Activated CD4-positive, alpha-beta memory T cell treated with anti-CD3 and anti-CD28 coated beads for 36 hours (primary cell): Measurements from ENCODE around the gene CPSF2. TPM values are rescaled to one million over a fixed set of nuclear protein-coding genes. Genes with fewer than 3 reads are reported as not detected.
A peak's percentile ranks its signal among the peaks of the same experiment; 100 is the strongest.

Experiments
- CTCF ChIA-PET: fragments of 350-600 bp; sonication (Branson Sonifier 250); formaldehyde crosslinking; loops from one replicate; lab custom pipeline; 2021; ENCODE audit warnings: antibody characterized with exemption, inconsistent platforms; lab: Charles Lee
- POLR2A ChIA-PET: fragments of 350-600 bp; sonication (Branson Sonifier 250); formaldehyde crosslinking; loops from one replicate; lab custom pipeline; 2021; ENCODE audit warnings: antibody characterized with exemption; lab: Charles Lee
- DNase-seq: peaks from one replicate; pipeline ENCODE4 v3.0.0-alpha.2; 2020
- H3K27ac Mint-ChIP-seq: one replicate; pipeline ENCODE4 v1.8.0; 2021; ENCODE audit warnings: mixed read lengths
- H3K27me3 Mint-ChIP-seq: one replicate; pipeline ENCODE4 v1.8.0; 2021; ENCODE audit warnings: mixed read lengths
- H3K36me3 Mint-ChIP-seq: one replicate; pipeline ENCODE4 v1.8.0; 2021; ENCODE audit warnings: mixed read lengths
- H3K4me1 Mint-ChIP-seq: one replicate; pipeline ENCODE4 v1.8.0; 2021; ENCODE audit warnings: low read depth, mixed read lengths
- H3K4me3 Mint-ChIP-seq: one replicate; pipeline ENCODE4 v1.8.0; 2021; ENCODE audit warnings: mild to moderate bottlenecking, mixed read lengths
- H3K9me3 Mint-ChIP-seq: one replicate; pipeline ENCODE4 v1.8.0; 2021; ENCODE audit warnings: mixed read lengths
- intact Hi-C: fragments of 100-400 bp; cut with micrococcal nuclease; formaldehyde crosslinking; loops from one replicate; pipeline ENCODE4 v1.15.1; 2023
- total RNA-seq, 2 experiments: library from RNA; stranded (reverse); gene quantifications; one replicate each; pipeline ENCODE4 v1.2.3, GENCODE V29; 2021

Gene CPSF2
- 100 to 1,000 TPM; 100 to 105 TPM for total RNA-seq

DNA sequence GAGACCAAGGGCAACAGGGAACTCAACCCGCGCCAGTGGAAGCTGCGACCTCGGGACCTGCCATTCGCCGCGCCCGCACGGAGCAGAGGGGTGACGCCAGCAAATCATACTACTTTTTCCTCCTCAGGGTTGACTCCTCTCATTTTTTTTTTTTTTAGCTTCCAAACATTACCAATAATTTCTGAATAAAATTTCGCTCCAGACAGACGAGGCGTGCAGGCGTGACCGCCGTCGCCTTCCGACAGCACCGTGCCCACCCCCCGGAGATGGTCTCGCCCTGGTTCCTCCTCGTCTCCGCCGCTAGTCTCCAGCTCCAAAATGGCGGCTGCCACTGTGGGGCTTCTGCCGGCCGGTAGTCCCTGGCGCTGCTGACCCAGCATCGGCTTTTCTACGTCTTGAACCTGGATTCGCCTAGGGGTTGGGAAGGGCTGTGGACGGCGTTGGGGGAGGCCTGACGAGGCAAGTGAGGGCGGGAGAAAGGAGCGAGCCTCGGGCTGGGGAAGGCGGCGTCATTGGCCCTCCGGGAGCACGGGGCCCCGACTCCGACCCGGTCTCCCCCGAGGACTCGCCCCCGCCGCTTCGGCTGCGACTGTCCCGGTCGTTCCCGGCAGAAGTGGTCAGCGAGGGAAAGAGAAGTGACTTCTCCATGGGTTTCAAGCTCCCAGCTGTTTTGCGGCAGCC, at the start of gene CPSF2, which contains the start of gene NDUFB1:
Gene CPSF2, plus strand, starts transcription at position 300 of the 681 bp plus-strand sequence. CDS start 9,016 bp downstream, outside the sequence.
Gene NDUFB1, minus strand, starts transcription at position 37 of the 681 bp plus-strand sequence. CDS start 4,069 bp downstream, outside the sequence.
- Mint-ChIP-seq H3K27ac (peak within 1 kb of the TSS; percentile 97), H3K36me3 (peaks cover 22% of the 10 kb centered on the region), H3K9me3 (no peaks in the 10 kb centered on the region), H3K4me1 (peaks cover 27% of the 10 kb centered on the region), H3K4me3 (peak within 1 kb of the TSS; percentile 94), H3K27me3 (no peaks in the 10 kb centered on the region)
- peak; percentile 88 for DNase-seq
- intact Hi-C loops, result loop anchor here (1.0 to 10.0 kb wide), 4 partner anchors 15 to 612 kb away; partner anchors contain the start of genes ATXN3, PPP4R3A and TRIP11
- POLR2A ChIA-PET, result interaction anchor here (0.8 to 5.3 kb wide), 7 partner anchors 10 to 612 kb away, joined by 3 to 52 read pairs (median 4); partner anchors contain the start of genes ATXN3, PPP4R3A and TRIP11
- CTCF ChIA-PET, result interaction anchor here (0.7 to 11.5 kb wide), 6 partner anchors 10 to 81 kb away, joined by 4 to 132 read pairs (median 4); partner anchors contain the start of gene ATXN3

DNA sequence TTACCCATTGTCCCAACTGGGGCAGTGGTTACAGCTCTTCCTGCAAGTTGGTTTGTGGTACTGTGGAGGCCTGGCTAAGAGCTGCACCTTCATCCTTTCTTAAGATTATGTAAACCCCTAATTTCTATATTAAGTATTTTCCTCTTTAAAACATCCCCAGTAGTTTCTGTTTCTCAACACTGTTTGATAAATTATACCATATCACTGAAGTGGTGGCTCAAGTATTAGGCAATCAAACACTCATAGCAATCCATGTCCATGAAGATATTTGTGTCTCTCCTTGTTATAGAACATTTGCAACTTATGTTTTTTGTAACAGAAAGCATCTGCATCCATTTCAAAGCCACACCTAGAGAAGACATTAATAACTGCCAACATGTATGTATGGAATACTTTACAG, 47.2 kb upstream of the CPSF2 start:
- ChIA-PET CTCF (no interaction called here), POLR2A (no interaction called here)
- Mint-ChIP-seq H3K9me3 (no peaks in the 10 kb centered on the region), H3K4me3 (no peak overlapping the region), H3K4me1 (no peaks in the 10 kb centered on the region), H3K27ac (no peak overlapping the region), H3K27me3 (no peaks in the 10 kb centered on the region), H3K36me3 (peaks cover 7% of the 10 kb centered on the region)
- DNase-seq, result no peak
- intact Hi-C loops, result no loop called here

DNA sequence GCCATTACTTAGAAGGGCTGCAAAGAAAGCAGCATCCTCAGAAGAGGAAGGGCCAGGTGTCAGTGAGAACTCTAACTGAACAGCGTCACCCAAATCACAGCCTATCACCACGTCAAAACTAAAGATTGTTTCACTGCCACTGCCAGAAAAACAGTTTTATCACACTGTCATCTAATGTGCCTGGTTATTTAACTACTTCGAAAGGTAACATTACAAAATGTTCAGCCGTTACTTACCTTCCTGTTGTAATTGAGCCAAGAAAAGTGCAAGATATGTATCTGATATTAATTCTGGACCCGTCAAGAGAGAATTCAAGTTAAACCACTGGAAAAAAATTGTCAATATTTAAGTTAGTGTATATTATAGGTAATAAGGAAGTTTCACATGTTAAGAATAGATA, 33.3 kb upstream of the CPSF2 start:
- Mint-ChIP-seq H3K4me3 (no peak overlapping the region), H3K27ac (no peak overlapping the region), H3K27me3 (no peaks in the 10 kb centered on the region), H3K36me3 (peaks cover 26% of the 10 kb centered on the region), H3K4me1 (no peaks in the 10 kb centered on the region), H3K9me3 (no peaks in the 10 kb centered on the region)
- ChIA-PET POLR2A (no interaction called here), CTCF (interaction anchor here (1.0 to 2.8 kb wide), 2 partner anchors 18 to 91 kb away, joined by 3 to 10 read pairs; partner anchors contain the start of gene ATXN3)
- intact Hi-C loops, result no loop called here
- DNase-seq, result no peak

DNA sequence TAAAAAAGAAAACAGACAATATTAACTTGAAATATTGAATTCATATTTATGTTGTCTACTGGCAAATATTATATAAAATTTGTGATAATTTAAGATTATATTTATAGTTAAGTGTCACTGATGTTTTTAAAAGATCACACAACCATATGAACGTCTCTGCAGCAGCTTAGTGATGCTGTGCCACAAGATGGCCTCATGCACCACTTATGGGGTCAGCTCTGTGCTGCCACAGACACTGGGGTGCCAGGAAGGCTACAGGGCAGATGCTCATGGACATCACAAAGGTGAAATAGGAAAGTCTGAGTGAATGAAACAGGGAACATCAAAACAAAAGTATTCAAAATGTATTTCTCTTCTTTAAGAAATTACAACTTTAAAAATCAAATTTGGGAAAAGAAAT, 28.4 kb upstream of the CPSF2 start:
- no peak overlapping the region for H3K27ac Mint-ChIP-seq
- no peak overlapping the region for H3K4me3 Mint-ChIP-seq
- peaks cover 22% of the 10 kb centered on the region for H3K36me3 Mint-ChIP-seq
- DNase-seq, result peak; percentile 13
- intact Hi-C loops, result no loop called here
- ChIA-PET POLR2A (no interaction called here), CTCF (interaction anchor here (0.6 to 0.7 kb wide), 2 partner anchors 13 to 597 kb away, joined by 3 read pairs; partner anchors contain the start of gene ATXN3)
- no peaks in the 10 kb centered on the region for H3K4me1 Mint-ChIP-seq
- no peaks in the 10 kb centered on the region for H3K27me3 Mint-ChIP-seq
- H3K9me3 Mint-ChIP-seq, result no peaks in the 10 kb centered on the region

DNA sequence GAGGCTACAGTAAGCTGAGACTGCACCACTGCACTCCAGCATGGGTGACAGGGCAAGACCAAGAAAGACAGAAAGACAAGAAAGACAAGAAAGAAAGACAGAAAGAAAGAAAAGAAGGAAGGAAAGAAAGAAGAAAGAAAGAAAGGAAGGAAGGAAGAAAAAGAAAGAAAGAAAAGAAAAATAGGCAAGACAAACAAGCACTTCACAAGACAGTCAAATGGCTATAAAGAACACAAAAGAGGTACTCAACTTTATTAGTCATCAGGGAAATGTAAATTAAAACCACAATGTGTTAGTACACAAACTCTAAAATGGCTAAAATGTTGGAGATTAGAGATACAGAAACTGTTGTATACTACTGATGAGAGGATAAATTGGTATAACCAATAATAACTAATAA, 22.0 kb upstream of the CPSF2 start:
- CTCF ChIA-PET, result interaction anchor here (0.9 to 1.1 kb wide), 2 partner anchors 16 to 18 kb away, joined by 3 read pairs; no protein-coding TSS in a partner anchor
- Mint-ChIP-seq H3K4me3 (no peak overlapping the region), H3K27ac (no peak overlapping the region), H3K27me3 (no peaks in the 10 kb centered on the region), H3K4me1 (peaks cover 27% of the 10 kb centered on the region), H3K36me3 (peaks cover 5% of the 10 kb centered on the region), H3K9me3 (no peaks in the 10 kb centered on the region)
- intact Hi-C loops, result no loop called here
- no peak for DNase-seq
- POLR2A ChIA-PET, result interaction anchor here (0.6 kb wide), 1 partner anchor 17 kb away, joined by 4 read pairs; no protein-coding TSS in a partner anchor

DNA sequence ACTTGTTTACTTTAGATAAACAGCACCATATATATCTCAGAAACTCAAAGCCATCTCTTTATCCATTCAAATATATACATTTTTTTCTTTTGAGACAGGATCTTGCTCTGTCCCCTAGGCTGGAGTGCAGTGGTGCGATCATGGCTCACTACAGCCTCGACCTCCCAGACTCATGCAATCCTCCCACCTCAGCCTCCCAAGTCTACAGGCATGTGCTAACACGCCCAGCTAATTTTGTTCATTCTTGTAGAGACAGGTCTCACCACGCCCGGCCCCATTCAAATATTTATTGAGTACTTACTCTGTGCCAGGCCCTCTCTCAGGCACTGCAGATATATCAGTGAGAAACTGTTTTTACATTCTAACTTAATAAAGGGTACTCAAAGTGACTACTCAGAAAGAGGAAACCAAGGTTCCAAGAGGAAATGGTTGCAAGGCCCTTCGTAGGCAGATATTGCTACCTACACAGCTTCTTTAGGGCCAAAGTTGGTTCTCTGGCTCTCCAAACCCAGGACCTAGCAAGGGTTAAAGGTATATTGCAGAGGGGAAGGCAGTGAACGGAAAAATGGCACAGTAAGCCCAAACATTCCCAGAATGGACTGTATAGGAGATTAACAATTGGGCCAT, 18.3 kb upstream of the CPSF2 start:
- Mint-ChIP-seq H3K27me3 (no peaks in the 10 kb centered on the region), H3K9me3 (no peaks in the 10 kb centered on the region), H3K36me3 (no peaks in the 10 kb centered on the region), H3K4me1 (peaks cover 47% of the 10 kb centered on the region), H3K4me3 (no peak overlapping the region), H3K27ac (no peak overlapping the region)
- ChIA-PET CTCF (interaction anchor here (0.9 kb wide), 1 partner anchor 18 kb away, joined by 4 read pairs; the partner anchor contains the start of genes CPSF2 and NDUFB1), POLR2A (interaction anchor here (0.9 kb wide), 1 partner anchor 63 kb away, joined by 3 read pairs; the partner anchor contains the start of gene TRIP11)
- intact Hi-C loops, result no loop called here
- no peak for DNase-seq

DNA sequence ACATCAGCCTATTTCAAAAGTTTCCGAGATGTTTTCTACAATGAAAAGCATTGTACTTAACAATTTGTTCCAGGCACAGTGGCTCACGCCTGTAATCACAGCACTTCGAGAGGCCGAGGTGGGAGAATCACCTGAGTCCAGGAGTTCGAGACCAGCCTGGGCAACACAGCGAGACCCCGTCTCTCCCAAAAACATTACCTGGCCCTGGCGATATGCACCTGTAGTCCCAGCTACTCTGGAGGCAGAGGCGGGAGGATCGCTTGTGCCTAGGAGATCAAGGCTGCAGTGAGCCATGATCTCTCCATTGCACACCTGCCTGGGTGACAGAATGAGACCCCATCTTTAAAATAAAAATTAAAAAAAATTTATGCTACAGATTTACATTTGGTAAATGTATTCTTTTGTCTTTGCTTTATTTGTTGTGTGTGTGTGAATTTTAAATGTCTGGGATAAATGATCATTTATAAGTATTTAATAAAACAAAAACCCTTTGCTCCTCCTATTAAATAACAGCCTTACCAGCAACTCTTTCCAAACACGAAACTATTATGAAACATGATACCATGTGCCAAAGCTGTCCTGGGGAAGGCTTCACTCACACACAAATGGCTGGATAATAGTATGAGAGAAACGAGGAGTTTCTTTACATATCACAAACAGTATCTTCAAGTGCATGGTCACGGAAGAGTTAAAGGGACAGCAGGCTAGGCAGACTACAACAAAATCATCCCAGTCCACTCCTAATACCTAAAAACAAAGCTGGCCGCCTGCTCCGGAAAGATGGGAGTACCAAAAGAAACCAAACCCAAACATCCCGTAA, 16.5 kb upstream of the CPSF2 start:
- no peaks in the 10 kb centered on the region for H3K27me3 Mint-ChIP-seq
- CTCF ChIA-PET, result interaction anchor here (0.7 to 4.6 kb wide), 8 partner anchors 7 to 732 kb away, joined by 3 to 132 read pairs (median 5); partner anchors contain the start of genes CPSF2 and NDUFB1

DNA sequence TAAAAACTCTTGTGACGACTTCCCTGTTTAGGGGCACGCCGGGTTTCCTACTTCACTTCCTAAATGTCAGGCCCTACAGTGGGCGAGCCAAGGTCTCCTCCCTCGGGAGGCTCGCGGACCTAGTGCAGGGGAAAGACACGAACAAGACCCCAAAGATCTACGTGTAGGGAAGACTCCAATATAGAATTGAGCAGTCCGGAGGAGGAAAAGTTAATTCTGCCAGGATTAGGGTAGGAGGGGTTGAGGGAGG, 16.0 kb upstream of the CPSF2 start:
- no peaks in the 10 kb centered on the region for H3K9me3 Mint-ChIP-seq
- POLR2A ChIA-PET, result interaction anchor here (1.3 to 3.8 kb wide), 3 partner anchors 15 to 66 kb away, joined by 3 to 52 read pairs (median 15); partner anchors contain the start of genes CPSF2, NDUFB1 and TRIP11

More for the DNA sequence above, 16.5 kb upstream of the CPSF2 start:
- Mint-ChIP-seq H3K36me3 (no peaks in the 10 kb centered on the region), H3K4me3 (peak overlapping the region; percentile 93), H3K4me1 (peaks cover 45% of the 10 kb centered on the region), H3K27ac (peak overlapping the region; percentile 78), H3K9me3 (no peaks in the 10 kb centered on the region)
- intact Hi-C loops, result no loop called here
- POLR2A ChIA-PET, result interaction anchor here (2.3 to 3.8 kb wide), 2 partner anchors 15 to 65 kb away, joined by 15 to 52 read pairs; partner anchors contain the start of genes CPSF2, NDUFB1 and TRIP11
- DNase-seq, result no peak

DNA sequence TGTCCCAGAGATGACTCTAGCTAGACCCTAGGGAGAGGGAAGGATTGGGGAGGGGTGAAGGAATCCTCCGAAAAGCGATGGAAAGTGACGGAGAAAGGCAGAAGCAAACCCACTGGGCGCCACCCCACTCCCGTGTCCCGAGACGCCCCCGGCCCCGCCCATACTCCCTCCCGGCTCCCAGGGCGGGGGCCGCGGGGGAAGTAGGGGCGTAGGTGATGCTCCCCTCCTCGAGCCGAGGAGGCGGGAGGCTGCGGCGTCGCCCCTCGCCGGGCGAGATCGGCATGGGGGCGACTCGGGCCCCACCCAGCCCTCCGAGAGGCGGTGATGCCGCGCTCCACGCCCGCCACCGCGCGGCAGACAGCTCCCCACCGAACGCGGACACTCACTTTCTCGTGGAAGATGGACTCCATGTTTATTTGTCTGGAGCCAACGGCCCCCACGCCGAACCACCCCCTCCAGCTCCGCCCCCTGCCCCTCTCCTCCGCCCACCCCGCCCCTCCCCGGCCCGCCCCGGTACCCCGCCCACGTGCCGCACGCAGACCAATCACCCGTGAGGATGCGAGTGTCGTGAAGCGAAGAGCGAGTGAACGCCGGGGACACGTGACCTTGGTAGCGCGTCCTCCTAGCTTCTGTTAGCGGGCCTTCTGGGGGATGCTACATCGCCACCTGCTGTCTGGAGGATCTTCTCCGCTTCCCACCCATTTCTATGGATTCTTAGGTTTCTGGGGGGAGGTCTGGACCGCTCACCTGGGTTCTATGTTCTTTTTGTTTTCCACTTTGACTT, 15.4 kb upstream of the CPSF2 start, which contains the start of gene ATXN3:
Gene ATXN3, minus strand, starts transcription at position 440 of the 784 bp plus-strand sequence. Its CDS starts 30 bp downstream, at position 410.
- Mint-ChIP-seq H3K9me3 (no peaks in the 10 kb centered on the region), H3K36me3 (no peaks in the 10 kb centered on the region), H3K4me1 (peaks cover 42% of the 10 kb centered on the region), H3K27me3 (no peaks in the 10 kb centered on the region), H3K4me3 (peak within 1 kb of the TSS; percentile 93), H3K27ac (peak within 1 kb of the TSS; percentile 78)
- DNase-seq, result peak; percentile 97
- CTCF ChIA-PET, result interaction anchor here (0.7 to 4.6 kb wide), 16 partner anchors 9 to 733 kb away, joined by 3 to 132 read pairs (median 4); partner anchors contain the start of genes CPSF2, NDUFB1 and TRIP11
- POLR2A ChIA-PET, result interaction anchor here (1.3 to 3.8 kb wide), 4 partner anchors 10 to 66 kb away, joined by 3 to 52 read pairs (median 10); partner anchors contain the start of genes CPSF2, NDUFB1 and TRIP11
- intact Hi-C loops, result loop anchor here (1.0 to 2.0 kb wide), 2 partner anchors 14 to 66 kb away; partner anchors contain the start of genes CPSF2, NDUFB1 and TRIP11

More for the DNA sequence above, 16.0 kb upstream of the CPSF2 start:
- intact Hi-C loops, result loop anchor here (1.0 to 2.0 kb wide), 2 partner anchors 15 to 66 kb away; partner anchors contain the start of genes CPSF2, NDUFB1 and TRIP11
- Mint-ChIP-seq H3K4me1 (peaks cover 42% of the 10 kb centered on the region), H3K27ac (peak overlapping the region; percentile 78), H3K27me3 (no peaks in the 10 kb centered on the region), H3K36me3 (no peaks in the 10 kb centered on the region), H3K4me3 (peak overlapping the region; percentile 93)
- peak; percentile 34 for DNase-seq
- CTCF ChIA-PET, result interaction anchor here (0.7 to 4.6 kb wide), 9 partner anchors 8 to 732 kb away, joined by 3 to 132 read pairs (median 8); partner anchors contain the start of genes CPSF2, NDUFB1 and TRIP11
